Chondrocyte (in vitro differentiated cells): ENCODE data around the gene NSDHL. TPM values are rescaled to one million over a fixed set of nuclear protein-coding genes. Genes with fewer than 3 reads are reported as not detected.

Experiments
- DNase-seq: peaks from one replicate; pipeline ENCODE4 v3.0.0; 2021; ENCODE audit warnings: mixed read lengths, low spot score
- H3K27ac Mint-ChIP-seq: one replicate; pipeline ENCODE4 v1.8.0; 2021; ENCODE audit warnings: mild to moderate bottlenecking, moderate library complexity, mixed read lengths; ENCODE audit not compliant: unreplicated experiment
- H3K27me3 Mint-ChIP-seq: 2 replicates; pipeline ENCODE4 v1.8.0; 2021; ENCODE audit warnings: low read depth, mixed read lengths
- H3K36me3 Mint-ChIP-seq: 2 replicates; pipeline ENCODE4 v1.8.0; 2021; ENCODE audit warnings: low read depth, mixed read lengths
- H3K4me1 Mint-ChIP-seq: 2 replicates; pipeline ENCODE4 v1.8.0; 2021; ENCODE audit warnings: low read depth, mild to moderate bottlenecking, mixed read lengths
- H3K4me3 Mint-ChIP-seq: one replicate; pipeline ENCODE4 v1.8.0; 2021; ENCODE audit warnings: mild to moderate bottlenecking, moderate library complexity, mixed read lengths; ENCODE audit not compliant: unreplicated experiment
- H3K9me3 Mint-ChIP-seq: 2 replicates; pipeline ENCODE4 v1.8.0; 2021; ENCODE audit warnings: low read depth, mixed read lengths
- total RNA-seq: library from RNA; stranded (reverse); gene quantifications from 3 replicates; pipeline ENCODE4 v1.2.1, GENCODE V29; 2021
- TF ChIP-seq, protein P1 (sequence below): fragments of 200-600 bp; sonication (generic); IDR thresholded peaks from 2 replicates; pipeline ENCODE4 v1.5.0; 2021; ENCODE audit warnings: antibody characterized with exemption, mild to moderate bottlenecking, moderate library complexity

NSDHL gene
- total RNA-seq, 1 donor from 2014 or later: 18.1 TPM

DNA sequence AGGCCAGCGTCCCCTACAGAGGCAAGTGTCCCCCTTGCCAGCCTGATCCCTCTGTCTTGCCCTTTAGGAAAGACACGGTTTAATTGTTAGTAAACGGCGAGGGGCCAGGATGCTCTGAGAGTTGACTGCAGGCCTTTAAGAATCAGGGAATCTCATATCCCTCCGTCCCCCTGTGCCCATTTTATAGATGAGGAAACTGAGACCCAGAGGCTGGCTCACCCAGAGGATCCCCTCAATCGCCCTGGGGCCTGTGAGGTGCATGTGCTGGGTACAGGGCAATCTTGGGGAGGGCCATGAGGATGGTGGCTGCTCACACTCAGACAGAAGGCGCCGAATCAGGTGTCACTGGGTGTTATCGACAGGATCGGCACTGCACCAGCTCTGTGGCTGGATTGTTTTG, 67.6 kb downstream of the NSDHL start:
- no peaks in the 10 kb centered on the region for H3K27me3 Mint-ChIP-seq
- peak overlapping the region; percentile 31 for H3K4me3 Mint-ChIP-seq
- TF ChIP-seq, protein P1, sequence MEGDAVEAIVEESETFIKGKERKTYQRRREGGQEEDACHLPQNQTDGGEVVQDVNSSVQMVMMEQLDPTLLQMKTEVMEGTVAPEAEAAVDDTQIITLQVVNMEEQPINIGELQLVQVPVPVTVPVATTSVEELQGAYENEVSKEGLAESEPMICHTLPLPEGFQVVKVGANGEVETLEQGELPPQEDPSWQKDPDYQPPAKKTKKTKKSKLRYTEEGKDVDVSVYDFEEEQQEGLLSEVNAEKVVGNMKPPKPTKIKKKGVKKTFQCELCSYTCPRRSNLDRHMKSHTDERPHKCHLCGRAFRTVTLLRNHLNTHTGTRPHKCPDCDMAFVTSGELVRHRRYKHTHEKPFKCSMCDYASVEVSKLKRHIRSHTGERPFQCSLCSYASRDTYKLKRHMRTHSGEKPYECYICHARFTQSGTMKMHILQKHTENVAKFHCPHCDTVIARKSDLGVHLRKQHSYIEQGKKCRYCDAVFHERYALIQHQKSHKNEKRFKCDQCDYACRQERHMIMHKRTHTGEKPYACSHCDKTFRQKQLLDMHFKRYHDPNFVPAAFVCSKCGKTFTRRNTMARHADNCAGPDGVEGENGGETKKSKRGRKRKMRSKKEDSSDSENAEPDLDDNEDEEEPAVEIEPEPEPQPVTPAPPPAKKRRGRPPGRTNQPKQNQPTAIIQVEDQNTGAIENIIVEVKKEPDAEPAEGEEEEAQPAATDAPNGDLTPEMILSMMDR: no peak
- peaks cover 3% of the 10 kb centered on the region for H3K36me3 Mint-ChIP-seq
- H3K9me3 Mint-ChIP-seq: peaks cover 5% of the 10 kb centered on the region
- H3K27ac Mint-ChIP-seq: no peak overlapping the region
- H3K4me1 Mint-ChIP-seq: peaks cover 15% of the 10 kb centered on the region
- DNase-seq: peak; percentile 67

DNA sequence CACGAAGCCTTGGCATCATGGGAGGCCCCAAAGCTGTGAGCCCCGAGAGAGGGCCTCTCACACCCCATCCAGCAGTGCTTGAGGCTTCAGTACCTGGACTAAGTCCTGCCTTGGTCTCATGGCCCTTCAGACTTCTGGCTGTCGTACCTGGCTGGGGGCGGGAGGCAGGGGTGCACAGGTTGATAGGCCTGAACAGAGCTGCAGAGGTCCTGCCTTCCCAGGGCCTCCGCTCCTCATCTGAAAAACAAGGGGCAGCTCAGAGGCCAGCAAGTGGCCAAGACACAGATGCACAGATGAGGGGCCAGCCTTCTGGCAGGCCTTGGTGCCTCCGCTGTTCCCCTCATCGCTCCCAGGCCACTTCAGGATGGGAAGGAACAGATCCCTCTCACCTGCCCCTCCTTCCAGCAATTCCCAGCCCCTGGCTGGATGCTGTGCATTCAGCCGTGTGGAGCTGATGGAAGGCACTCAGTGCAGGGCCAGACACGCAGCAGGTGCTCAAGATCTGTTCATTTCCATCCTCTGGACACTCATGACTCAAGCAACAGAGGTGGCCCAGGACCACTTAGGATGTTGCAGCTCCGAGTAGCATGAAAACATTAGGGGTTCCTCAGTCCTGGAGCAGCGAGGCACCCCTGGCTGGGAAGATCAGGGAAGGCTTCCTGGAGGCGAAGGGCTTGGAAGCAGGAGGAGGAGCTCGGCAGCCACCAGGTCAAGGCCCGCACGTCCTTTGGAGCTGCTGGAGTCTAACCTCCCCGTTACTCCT, 68.4 kb downstream of the NSDHL start:
- H3K4me1 Mint-ChIP-seq: peaks cover 18% of the 10 kb centered on the region
- peaks cover 5% of the 10 kb centered on the region for H3K9me3 Mint-ChIP-seq

DNA sequence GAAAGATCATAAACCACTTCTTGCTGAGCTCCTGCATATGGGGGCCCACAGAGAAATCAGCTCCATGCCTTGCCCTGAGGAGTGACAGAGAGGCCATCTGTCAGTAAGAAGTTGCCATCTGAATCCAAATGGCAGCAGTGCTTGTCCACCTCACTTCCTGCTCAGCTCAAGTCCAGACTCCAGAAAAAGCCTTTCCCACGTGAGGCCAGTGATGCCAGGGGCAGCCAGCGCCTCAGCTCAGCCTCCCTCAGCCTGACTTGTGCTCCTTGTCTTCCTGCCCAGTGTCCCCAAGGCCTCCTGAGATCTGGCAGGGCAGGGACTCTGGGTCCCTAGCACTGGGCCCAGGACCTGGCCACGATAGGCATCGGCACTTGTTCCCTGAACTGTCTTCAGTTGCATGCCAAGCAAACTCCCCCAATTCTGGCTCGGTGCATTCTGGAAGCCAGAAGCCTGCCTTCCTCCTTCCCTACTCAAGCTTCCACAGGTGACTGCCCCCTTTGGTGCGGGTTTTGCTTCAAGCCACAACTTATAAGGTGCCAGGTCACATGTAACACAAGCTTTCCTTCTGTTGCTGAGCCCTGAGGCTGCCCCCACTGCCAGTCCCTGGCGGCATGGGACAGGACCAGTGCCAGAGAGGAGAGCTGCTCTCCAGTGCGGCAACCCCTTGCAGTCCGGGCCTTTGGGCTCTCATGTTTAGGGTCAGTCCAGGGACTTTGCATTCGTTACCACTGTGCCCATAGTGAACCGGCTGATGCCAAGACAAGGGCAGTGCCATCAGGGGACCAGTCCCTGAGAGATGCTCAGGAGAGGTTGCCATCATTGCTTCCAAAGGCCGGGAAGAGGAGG, 69.2 kb downstream of the NSDHL start:
- Mint-ChIP-seq H3K4me3 (no peak overlapping the region), H3K27ac (peak overlapping the region; percentile 57), H3K9me3 (peaks cover 5% of the 10 kb centered on the region), H3K4me1 (peaks cover 18% of the 10 kb centered on the region), H3K36me3 (peaks cover 3% of the 10 kb centered on the region), H3K27me3 (no peaks in the 10 kb centered on the region)
- TF ChIP-seq, protein P1: no peak
- peak; percentile 66 for DNase-seq

More for the DNA sequence above, 68.4 kb downstream of the NSDHL start:
- Mint-ChIP-seq H3K36me3 (peaks cover 3% of the 10 kb centered on the region), H3K27me3 (no peaks in the 10 kb centered on the region), H3K4me3 (peak overlapping the region; percentile 4), H3K27ac (no peak overlapping the region)
- TF ChIP-seq, protein P1: no peak
- DNase-seq: peak; percentile 79

DNA sequence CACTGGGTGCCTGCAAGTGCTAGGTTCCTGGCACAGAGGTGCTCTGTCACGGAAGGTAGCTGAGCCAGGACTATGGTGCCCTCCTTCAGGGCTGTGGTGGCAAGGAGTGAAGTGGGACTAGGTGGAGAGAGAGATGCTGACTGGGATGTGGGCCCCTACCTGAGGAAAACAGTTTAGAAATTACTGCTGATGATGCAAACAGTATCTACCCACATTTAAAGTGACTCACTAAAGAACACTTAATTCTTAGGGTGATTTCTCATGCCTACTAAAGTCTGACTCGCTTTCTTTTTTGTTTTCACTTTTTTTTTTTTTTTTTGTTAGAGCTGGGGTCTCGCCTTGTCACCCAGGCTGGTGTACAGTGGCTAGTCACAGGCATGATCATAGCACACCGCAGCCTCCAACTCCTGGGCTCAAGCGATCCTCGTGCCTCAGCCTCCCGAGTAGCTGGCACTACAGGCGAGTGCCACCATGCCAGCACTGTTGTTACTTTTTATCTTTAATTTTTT, 70.1 kb downstream of the NSDHL start:
- H3K27ac Mint-ChIP-seq: no peak overlapping the region
- H3K36me3 Mint-ChIP-seq: peaks cover 3% of the 10 kb centered on the region
- H3K4me3 Mint-ChIP-seq: no peak overlapping the region
- peak; percentile 26 for DNase-seq
- peaks cover 5% of the 10 kb centered on the region for H3K9me3 Mint-ChIP-seq
- H3K4me1 Mint-ChIP-seq: peaks cover 18% of the 10 kb centered on the region
- H3K27me3 Mint-ChIP-seq: no peaks in the 10 kb centered on the region
- TF ChIP-seq, protein P1: no peak

DNA sequence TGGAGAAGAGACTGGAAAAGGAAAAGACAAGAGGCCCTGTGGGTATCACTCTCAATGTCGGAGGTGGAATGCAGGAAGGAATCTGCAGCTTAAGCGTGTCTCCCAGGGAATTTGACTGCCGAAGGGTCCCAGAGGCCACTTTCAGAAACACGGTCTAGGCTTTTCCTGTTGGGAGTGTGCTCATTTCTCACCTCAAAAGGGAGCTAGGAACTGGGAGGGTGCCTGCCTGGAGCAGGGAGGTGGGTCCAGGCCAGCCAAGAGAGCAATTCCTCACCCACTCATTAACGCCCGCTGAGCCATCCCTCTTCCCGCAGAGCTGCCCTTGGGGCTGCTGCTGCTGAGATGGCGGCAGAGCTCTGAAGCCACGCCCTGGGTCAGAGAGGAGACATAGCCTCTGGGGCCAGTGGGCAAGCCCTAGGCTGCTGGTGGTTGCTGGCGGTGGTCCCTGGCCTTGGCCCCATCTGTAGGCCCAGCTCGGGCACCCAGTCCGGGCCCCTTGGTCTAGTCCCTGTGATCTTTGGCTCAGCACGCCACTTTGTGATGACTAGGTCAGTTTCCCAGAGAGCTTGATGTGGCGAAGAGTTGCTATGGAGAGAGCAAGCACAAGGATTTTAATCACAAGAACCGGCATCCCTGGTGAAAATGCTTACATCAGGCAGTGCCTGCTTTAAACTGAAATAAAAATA, 71.1 kb downstream of the NSDHL start:
- H3K27ac Mint-ChIP-seq: peak overlapping the region; percentile 54
- no peak overlapping the region for H3K4me3 Mint-ChIP-seq
- no peaks in the 10 kb centered on the region for H3K27me3 Mint-ChIP-seq
- peaks cover 14% of the 10 kb centered on the region for H3K4me1 Mint-ChIP-seq
- no peaks in the 10 kb centered on the region for H3K36me3 Mint-ChIP-seq
- TF ChIP-seq, protein P1: no peak
- no peaks in the 10 kb centered on the region for H3K9me3 Mint-ChIP-seq
- peak; percentile 77 for DNase-seq
